Astrocyte (in vitro differentiated cells and primary cell): ENCODE data around the gene APOBEC4. TPM values are rescaled to one million over a fixed set of nuclear protein-coding genes. Genes with fewer than 3 reads are reported as not detected.

Source experiments
- DNase-seq: peaks from one replicate; pipeline ENCODE4 v3.0.0-alpha.2; 2010; ENCODE audit warnings: low read depth
- FAIRE-seq: peaks from 2 replicates; lab custom pipeline; 2011; peaks lifted over from hg19 to GRCh38; lab: Jason Lieb, UNC
- H2AFZ ChIP-seq: 2 replicates; pipeline ENCODE4 v1.6.0; 2012; ENCODE audit warnings: low read depth, low read length, inconsistent platforms
- H3K27ac ChIP-seq: 2 replicates; pipeline ENCODE4 v1.5.1; 2011; ENCODE audit warnings: low read depth, low read length, inconsistent platforms
- H3K27me3 ChIP-seq: 2 replicates; pipeline ENCODE4 v1.6.0; 2011; ENCODE audit warnings: low read length, inconsistent platforms; ENCODE audit not compliant: insufficient read depth
- H3K36me3 ChIP-seq: 2 replicates; pipeline ENCODE4 v1.5.1; 2011; ENCODE audit warnings: low read length, inconsistent platforms; ENCODE audit not compliant: insufficient read depth
- H3K4me1 ChIP-seq: 2 replicates; pipeline ENCODE4 v1.5.1; 2011; ENCODE audit warnings: low read length, inconsistent platforms; ENCODE audit not compliant: insufficient read depth
- H3K4me2 ChIP-seq: 2 replicates; pipeline ENCODE4 v1.6.0; 2012; ENCODE audit warnings: low read length, inconsistent platforms
- H3K4me3 ChIP-seq: 2 replicates; pipeline ENCODE4 v1.5.1; 2011; ENCODE audit warnings: low read depth, mild to moderate bottlenecking, low read length, inconsistent platforms; ENCODE audit not compliant: insufficient read depth
- H3K79me2 ChIP-seq: 2 replicates; pipeline ENCODE4 v1.6.0; 2012; ENCODE audit warnings: mild to moderate bottlenecking, low read length, inconsistent platforms; ENCODE audit not compliant: insufficient read depth
- H3K9ac ChIP-seq: 2 replicates; pipeline ENCODE4 v1.6.0; 2012; ENCODE audit warnings: mild to moderate bottlenecking, low read length, inconsistent platforms
- H3K9me3 ChIP-seq: 2 replicates; pipeline ENCODE4 v1.5.1; 2012; ENCODE audit warnings: low read depth, mild to moderate bottlenecking, low read length, inconsistent platforms; ENCODE audit not compliant: insufficient read depth
- H4K20me1 ChIP-seq: 2 replicates; pipeline ENCODE4 v1.6.0; 2012; ENCODE audit warnings: low read length, inconsistent platforms; ENCODE audit not compliant: insufficient read depth
- H3K27ac Mint-ChIP-seq: one replicate; pipeline ENCODE4 v1.8.0; 2021; ENCODE audit warnings: mild to moderate bottlenecking, mixed read lengths; ENCODE audit not compliant: unreplicated experiment
- H3K27me3 Mint-ChIP-seq: one replicate; pipeline ENCODE4 v1.8.0; 2021; ENCODE audit warnings: low read depth, mixed read lengths; ENCODE audit not compliant: unreplicated experiment
- H3K36me3 Mint-ChIP-seq: one replicate; pipeline ENCODE4 v1.8.0; 2021; ENCODE audit warnings: low read depth, mixed read lengths; ENCODE audit not compliant: unreplicated experiment
- H3K4me1 Mint-ChIP-seq: one replicate; pipeline ENCODE4 v1.8.0; 2021; ENCODE audit warnings: low read depth, mixed read lengths; ENCODE audit not compliant: unreplicated experiment
- H3K4me3 Mint-ChIP-seq: one replicate; pipeline ENCODE4 v1.8.0; 2021; ENCODE audit warnings: mild to moderate bottlenecking, moderate library complexity, mixed read lengths; ENCODE audit not compliant: unreplicated experiment
- H3K9me3 Mint-ChIP-seq: one replicate; pipeline ENCODE4 v1.8.0; 2021; ENCODE audit warnings: mild to moderate bottlenecking, mixed read lengths; ENCODE audit not compliant: unreplicated experiment
- CTCF ChIP-seq: IDR thresholded peaks from 2 replicates; pipeline ENCODE4 v1.5.1; 2011; ENCODE audit warnings: low read depth, mild to moderate bottlenecking, inconsistent platforms, low read length, moderate library complexity; ENCODE audit not compliant: insufficient read depth
- EZH2 ChIP-seq: IDR thresholded peaks from 2 replicates; pipeline ENCODE4 v1.6.1; 2012; ENCODE audit warnings: mild to moderate bottlenecking, low read length, inconsistent platforms; ENCODE audit not compliant: insufficient read depth
- total RNA-seq: library from RNA; stranded (reverse); gene quantifications from 2 replicates; pipeline ENCODE4 v1.2.1, GENCODE V29; 2021

Gene APOBEC4
- total RNA-seq, 1 donor from 2014 or later = not detected

DNA sequence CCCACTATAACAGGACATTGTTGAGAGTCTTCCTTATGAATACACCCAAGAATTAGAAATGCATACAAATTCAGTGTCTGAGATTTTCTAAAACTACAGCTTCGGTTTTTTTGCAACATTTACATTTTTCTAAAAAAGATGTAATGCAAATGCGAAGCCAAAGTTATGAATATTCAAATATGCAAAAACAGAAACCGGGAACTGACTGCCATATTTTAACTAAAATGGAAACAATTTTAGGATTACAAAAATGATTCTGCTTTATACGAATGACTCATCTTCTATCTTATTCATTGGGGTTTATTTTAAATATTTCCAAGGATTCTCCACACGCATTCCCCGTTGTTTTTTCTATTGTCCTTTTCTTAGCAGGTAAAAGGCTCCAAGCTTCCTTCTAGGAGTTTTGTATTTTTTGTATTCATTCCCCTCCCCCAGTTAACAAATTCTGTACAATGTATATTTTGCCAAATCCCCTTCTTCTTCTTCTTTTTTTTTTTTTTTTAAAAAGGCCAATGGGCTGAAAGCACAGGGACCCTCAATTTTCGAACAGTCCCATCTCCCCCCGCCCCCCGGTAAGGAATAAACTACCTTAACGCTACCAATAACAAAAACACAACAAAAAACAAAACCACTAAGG, 18.6 kb downstream of the APOBEC4 start:
- FAIRE-seq (no peak), DNase-seq (no peak)
- Mint-ChIP-seq H3K4me3 (peak overlapping the region; percentile 99), H3K9me3 (no peaks in the 10 kb centered on the region), H3K27me3 (no peaks in the 10 kb centered on the region), H3K36me3 (peaks cover 3% of the 10 kb centered on the region), H3K27ac (peak overlapping the region; percentile 80), H3K4me1 (peaks cover 9% of the 10 kb centered on the region)
- Histone ChIP-seq H3K4me3 (peak overlapping the region; percentile 90), H3K4me2 (peak overlapping the region; percentile 85), H3K27ac (peak overlapping the region; percentile 90), H3K79me2 (peaks cover 74% of the 10 kb centered on the region), H3K4me1 (peaks cover 22% of the 10 kb centered on the region), H2AFZ (no peak overlapping the region), H3K9me3 (no peaks in the 10 kb centered on the region), H3K36me3 (peaks cover 23% of the 10 kb centered on the region), H4K20me1 (peaks cover 26% of the 10 kb centered on the region), H3K27me3 (no peaks in the 10 kb centered on the region), H3K9ac (peak overlapping the region; percentile 94)
- TF ChIP-seq CTCF (no peak), EZH2 (no peak)

- DNase-seq (peak; percentile 87), FAIRE-seq (peak; percentile 9)
- peaks cover 22% of the 10 kb centered on the region for H3K4me1 ChIP-seq
- peaks cover 3% of the 10 kb centered on the region for H3K36me3 Mint-ChIP-seq
- peaks cover 9% of the 10 kb centered on the region for H3K4me1 Mint-ChIP-seq
- peak overlapping the region; percentile 94 for H3K9ac ChIP-seq
- peak overlapping the region; percentile 90 for H3K27ac ChIP-seq
- peaks cover 81% of the 10 kb centered on the region for H3K79me2 ChIP-seq
- no peaks in the 10 kb centered on the region for H3K9me3 Mint-ChIP-seq
- no peak overlapping the region for H2AFZ ChIP-seq
- peak overlapping the region; percentile 80 for H3K27ac Mint-ChIP-seq
- H3K4me3 ChIP-seq = peak overlapping the region; percentile 90
- H3K9me3 ChIP-seq = no peaks in the 10 kb centered on the region
- H3K36me3 ChIP-seq = peaks cover 30% of the 10 kb centered on the region
- H3K27me3 Mint-ChIP-seq = no peaks in the 10 kb centered on the region
- peak overlapping the region; percentile 99 for H3K4me3 Mint-ChIP-seq
- H3K4me2 ChIP-seq = peak overlapping the region; percentile 85
- H4K20me1 ChIP-seq = peaks cover 33% of the 10 kb centered on the region
- no peaks in the 10 kb centered on the region for H3K27me3 ChIP-seq
- TF ChIP-seq EZH2 (no peak), CTCF (peak; percentile 67)
Measured at GRCh38 chr1:183633676-183634343, 19.3 kb downstream of the APOBEC4 start.
